Epithelial cell of esophagus (primary cell): ENCODE results near the gene ABCC6.
A peak's percentile ranks its signal among the peaks of the same experiment; 100 is the strongest.
"Not testable (repeated sequence)": the region's sequence is repeated elsewhere in the genome, so short reads cannot be mapped to it uniquely, and the experiment has no call there.

Source experiments
- DNase-seq: peaks from one replicate; pipeline ENCODE4 v3.0.0; 2010; ENCODE audit warnings: low read depth
- H3K4me3 ChIP-seq: 2 replicates; pipeline ENCODE4 v1.5.1; 2011; ENCODE audit warnings: mild to moderate bottlenecking, low read length, control low read depth
- CTCF ChIP-seq: IDR thresholded peaks from 2 replicates; pipeline ENCODE4 v1.5.1; 2011; ENCODE audit warnings: low read depth, mild to moderate bottlenecking, low read length, control low read depth, inconsistent platforms; ENCODE audit not compliant: insufficient read depth; ENCODE audit errors: missing control alignments

Gene ABCC6

DNA sequence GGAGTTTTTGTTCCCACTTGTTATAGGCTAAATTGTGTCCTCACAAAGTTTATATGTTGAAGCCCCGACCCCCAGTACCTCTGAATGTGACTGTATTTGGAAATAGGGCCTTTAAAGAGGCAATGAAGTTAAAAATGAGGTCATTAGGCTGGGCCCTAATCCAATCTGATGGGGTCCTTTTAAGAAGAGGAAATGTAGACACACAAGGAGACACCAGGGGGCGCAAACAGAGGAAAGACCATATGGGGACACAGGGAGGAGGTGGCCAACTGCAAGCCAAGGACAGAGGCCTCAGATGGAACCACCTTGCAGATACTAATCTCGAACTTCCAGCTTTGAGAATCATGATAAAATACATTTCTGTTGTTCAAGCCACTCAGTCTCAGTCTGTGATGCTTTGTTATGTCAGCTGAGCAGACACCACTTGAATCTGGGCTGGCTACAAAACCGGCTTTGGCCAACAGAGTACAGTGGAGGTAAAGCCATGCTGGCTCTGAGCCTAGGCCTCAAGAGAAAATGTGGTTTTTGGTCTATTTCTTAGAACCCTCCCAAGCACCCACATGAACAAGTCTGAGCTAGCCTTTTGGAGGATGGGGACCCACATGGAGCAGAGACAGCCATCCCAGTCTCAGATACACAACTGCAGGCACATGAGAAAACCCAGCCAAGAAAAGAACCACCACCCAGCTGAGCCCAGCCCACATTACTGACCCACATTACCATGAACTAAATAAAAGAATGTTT lies 20.7 kb downstream of the ABCC6 start:
- not testable (repeated sequence) for H3K4me3 ChIP-seq
- peak; percentile 33 for TF ChIP-seq CTCF
- peak; percentile 56 for DNase-seq

- H3K4me3 ChIP-seq, DNase-seq: not testable (repeated sequence)
Observed at GRCh38 chr16:16201880-16202279, 21.4 kb downstream of the ABCC6 start.

DNA sequence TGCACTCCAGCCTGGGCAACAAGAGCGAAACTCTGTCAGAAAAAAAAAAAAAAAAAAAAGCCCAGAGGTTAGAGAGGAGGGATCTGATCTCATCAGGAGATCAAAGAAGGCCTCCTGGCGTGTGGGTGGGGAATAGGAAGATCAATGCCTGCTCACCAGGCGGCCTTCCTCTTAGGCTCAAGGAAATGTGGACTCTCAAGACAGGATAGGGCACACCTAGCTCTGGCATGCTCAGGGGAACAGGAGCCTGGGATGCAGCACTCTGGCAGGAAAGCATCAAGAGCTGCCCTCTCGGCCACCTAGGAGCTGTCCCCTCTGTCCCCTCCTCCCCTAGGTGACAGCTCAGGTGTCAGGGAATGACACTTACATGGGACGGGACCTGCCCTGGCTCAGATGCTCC lies 22.9 kb downstream of the ABCC6 start:
- H3K4me3 ChIP-seq, DNase-seq: not testable (repeated sequence)

- not testable (repeated sequence) for H3K4me3 ChIP-seq, DNase-seq
Observed at GRCh38 chr16:16199428-16199827, 23.9 kb downstream of the ABCC6 start.

DNA sequence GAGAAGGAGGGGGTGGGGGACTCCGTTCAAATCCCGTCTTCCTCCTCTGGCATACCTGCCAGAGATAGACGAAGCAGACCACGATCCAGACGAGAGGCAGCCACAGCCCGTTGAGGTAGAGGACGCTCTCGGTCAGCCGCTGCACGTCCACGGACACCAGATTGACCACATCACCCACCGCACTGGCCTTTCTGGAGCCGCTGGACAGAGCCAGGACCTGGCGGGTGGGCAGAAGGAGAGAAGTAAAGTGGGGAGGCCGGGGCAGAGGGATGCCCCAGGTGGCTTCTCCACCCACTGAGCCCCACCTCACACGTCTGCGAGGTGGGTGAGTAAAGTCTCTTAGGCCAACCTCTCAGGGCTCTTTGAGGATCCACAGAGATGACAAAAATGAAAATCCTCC lies 25.3 kb downstream of the ABCC6 start:
- H3K4me3 ChIP-seq, result no peak overlapping the region
- no peak for DNase-seq
- TF ChIP-seq CTCF, result no peak

- no peak overlapping the region for H3K4me3 ChIP-seq
- no peak for TF ChIP-seq CTCF
- DNase-seq, result no peak
Observed at GRCh38 chr16:16197331-16197730, 26.0 kb downstream of the ABCC6 start.

DNA sequence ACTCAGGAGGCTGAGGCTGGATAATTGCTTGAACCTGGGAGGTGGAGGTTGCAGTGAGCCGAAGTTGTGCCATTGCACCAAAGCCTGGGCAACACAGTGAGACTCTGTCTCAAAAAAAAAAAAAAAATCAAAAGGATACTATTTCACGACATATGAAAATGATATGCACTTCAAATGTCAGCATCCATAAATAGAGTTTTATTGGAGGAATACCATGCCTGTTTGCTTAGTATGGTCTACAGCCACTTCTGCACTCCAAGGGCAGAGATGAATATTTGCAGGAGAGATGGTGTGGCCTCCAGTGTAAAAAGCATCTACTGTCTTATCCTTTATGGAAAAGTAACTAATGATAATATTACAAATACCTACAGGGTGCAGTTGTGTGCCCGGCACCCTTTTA lies 27.2 kb downstream of the ABCC6 start:
- no peak for TF ChIP-seq CTCF
- H3K4me3 ChIP-seq, result no peak overlapping the region
- DNase-seq, result no peak

- H3K4me3 ChIP-seq, result no peak overlapping the region
- no peak for TF ChIP-seq CTCF
- DNase-seq, result no peak
Observed at GRCh38 chr16:16191493-16192167, 31.7 kb downstream of the ABCC6 start.

- not testable (repeated sequence) for H3K4me3 ChIP-seq, DNase-seq
Observed at GRCh38 chr16:16190966-16191365, 32.3 kb downstream of the ABCC6 start.
